ENCODE measurements around the gene C1RL.

GRCh38 chr12:7075518-7075917 lies 33.5 kb downstream of the C1RL start:
- TF ChIP-seq EP300 (IDR thresholded peaks at IDR 0.05; ENCODE audit: borderline replicate concordance), result no peak
- no peak for TF ChIP-seq FOXM1 (IDR thresholded peaks at IDR 0.05; ENCODE audit: borderline replicate concordance, low read depth)
- no peak for TF ChIP-seq ZBTB7A (IDR thresholded peaks at IDR 0.05; ENCODE audit: low read depth)
- no peak for TF ChIP-seq CEBPB (IDR thresholded peaks at IDR 0.05)
- no peak for TF ChIP-seq TAF1 (IDR thresholded peaks at IDR 0.05; ENCODE audit: low read depth)
- TF ChIP-seq RAD21 (IDR thresholded peaks at IDR 0.05; ENCODE audit: low read depth), result no peak
- no peak for TF ChIP-seq REST (IDR thresholded peaks at IDR 0.05; ENCODE audit: low read depth)
- TF ChIP-seq CREB1 (IDR thresholded peaks at IDR 0.05; ENCODE audit: low read depth), result no peak
- no peak for TF ChIP-seq YY1 (IDR thresholded peaks at IDR 0.05; ENCODE audit: low read depth)
- no peak for TF ChIP-seq NFIC (IDR thresholded peaks at IDR 0.05)
- no peak for TF ChIP-seq TCF12 (IDR thresholded peaks at IDR 0.05; ENCODE audit: low read depth)
